BLaER1 treated with 17β-estradiol and CSF1 and Interleukin-3, amounts not matched to agents 10 nM and 100 nM (cell line): Measurements from ENCODE around the gene JMJD1C.

Experiments used
- H3K27ac ChIP-seq, 11 experiments: shearing (Covaris generic); formaldehyde crosslinking; 2 replicates each; pipeline ENCODE4 v1.8.1; 2022
- H3K27me3 ChIP-seq, 11 experiments: shearing (Covaris generic); formaldehyde crosslinking; 2 replicates each; pipeline ENCODE4 v1.8.1; 2022
- H3K36me3 ChIP-seq, 11 experiments: shearing (Covaris generic); formaldehyde crosslinking; 2 replicates each; pipeline ENCODE4 v1.8.1; 2022
- H3K4me1 ChIP-seq, 10 experiments: shearing (Covaris generic); formaldehyde crosslinking; 2 replicates each; pipeline ENCODE4 v1.8.1; 2022
- H3K4me2 ChIP-seq, 11 experiments: shearing (Covaris generic); formaldehyde crosslinking; 2 replicates each; pipeline ENCODE4 v1.8.1; 2022
- H3K4me3 ChIP-seq, 10 experiments: shearing (Covaris generic); formaldehyde crosslinking; 2 replicates each; pipeline ENCODE4 v1.8.1; 2022
- H3K9ac ChIP-seq, 11 experiments: shearing (Covaris generic); formaldehyde crosslinking; 2 replicates each; pipeline ENCODE4 v1.8.1; 2022
- H3K9me3 ChIP-seq, 11 experiments: shearing (Covaris generic); formaldehyde crosslinking; replicated peaks in 1 of 11; 2 replicates each; pipeline ENCODE4 v1.8.1; 2022
- H4K20me1 ChIP-seq, 11 experiments: shearing (Covaris generic); formaldehyde crosslinking; 2 replicates each; pipeline ENCODE4 v1.8.1; 2022
- Cebpa-rat ChIP-seq, 11 experiments: shearing (Covaris generic); IDR thresholded peaks; 2 replicates each; pipeline ENCODE4 v1.8.1; 2022

The JMJD1C gene

GRCh38 chr10:63393050-63393449 lies 72.7 kb downstream of the JMJD1C start:
- Histone ChIP-seq H3K4me1 (peaks cover 7 to 23% (median 12%) of the 10 kb centered on the region in 10 experiments), H3K9ac (no peak overlapping the region), H3K4me3 (no peak overlapping the region), H3K27me3 (no peaks in the 10 kb centered on the region), H4K20me1 (peaks cover 2 to 54% (median 15%) of the 10 kb centered on the region in 11 experiments; a peak in 17 of 22 replicates), H3K9me3 (peaks cover 38 to 62% (median 50%) of the 10 kb centered on the region in 11 experiments), H3K4me2 (no peak overlapping the region), H3K36me3 (peaks cover 2 to 40% (median 18%) of the 10 kb centered on the region in 11 experiments; a peak in 17 of 22 replicates), H3K27ac (no peak overlapping the region)
- no peak for TF ChIP-seq Cebpa-rat (IDR thresholded peaks at IDR 0.05)

- H3K36me3 ChIP-seq = peaks cover 2 to 40% (median 18%) of the 10 kb centered on the region in 11 experiments; a peak in 17 of 22 replicates
- peaks cover 7 to 25% (median 15%) of the 10 kb centered on the region in 10 experiments for H3K4me1 ChIP-seq
- no peak overlapping the region for H3K9ac ChIP-seq
- H3K27me3 ChIP-seq = no peaks in the 10 kb centered on the region
- H4K20me1 ChIP-seq = peaks cover 5 to 62% (median 21%) of the 10 kb centered on the region in 11 experiments; a peak in 18 of 22 replicates
- no peak for TF ChIP-seq Cebpa-rat (IDR thresholded peaks at IDR 0.05)
- peaks cover 38 to 62% (median 50%) of the 10 kb centered on the region in 11 experiments for H3K9me3 ChIP-seq
- H3K4me3 ChIP-seq = no peak overlapping the region
- peak overlapping the region in 3 of 11 experiments; percentile 18 to 39 (median 24); a peak in 4 of 22 replicates for H3K4me2 ChIP-seq
- H3K27ac ChIP-seq = no peak overlapping the region
These were observed 73.6 kb downstream of the JMJD1C start for GRCh38 chr10:63392224-63392623.

GRCh38 chr10:63391812-63392211 lies 74.0 kb downstream of the JMJD1C start:
- no peaks in the 10 kb centered on the region for H3K27me3 ChIP-seq
- no peak overlapping the region for H3K4me3 ChIP-seq
- H3K9ac ChIP-seq = no peak overlapping the region
- peaks cover 38 to 62% (median 51%) of the 10 kb centered on the region in 11 experiments for H3K9me3 ChIP-seq
- H4K20me1 ChIP-seq = peaks cover 7 to 67% (median 24%) of the 10 kb centered on the region in 11 experiments; a peak in 19 of 22 replicates
- TF ChIP-seq Cebpa-rat (IDR thresholded peaks at IDR 0.05) = no peak
- H3K4me1 ChIP-seq = peaks cover 7 to 25% (median 15%) of the 10 kb centered on the region in 10 experiments
- peaks cover 2 to 40% (median 18%) of the 10 kb centered on the region in 11 experiments; a peak in 17 of 22 replicates for H3K36me3 ChIP-seq
- H3K4me2 ChIP-seq = peak overlapping the region in 3 of 11 experiments; percentile 18 to 39 (median 24); a peak in 4 of 22 replicates
- H3K27ac ChIP-seq = no peak overlapping the region

GRCh38 chr10:63390521-63390920 lies 75.3 kb downstream of the JMJD1C start:
- Histone ChIP-seq H3K9me3 (peaks cover 38 to 63% (median 54%) of the 10 kb centered on the region in 11 experiments), H3K4me1 (peaks cover 7 to 25% (median 15%) of the 10 kb centered on the region in 10 experiments), H3K9ac (no peak overlapping the region), H3K27ac (no peak overlapping the region), H3K4me3 (no peak overlapping the region), H3K4me2 (no peak overlapping the region), H4K20me1 (peaks cover 16 to 72% (median 37%) of the 10 kb centered on the region in 11 experiments; a peak in 21 of 22 replicates), H3K27me3 (no peaks in the 10 kb centered on the region), H3K36me3 (peaks cover 2 to 43% (median 20%) of the 10 kb centered on the region in 11 experiments; a peak in 17 of 22 replicates)
- TF ChIP-seq Cebpa-rat (IDR thresholded peaks at IDR 0.05) = no peak

DNA sequence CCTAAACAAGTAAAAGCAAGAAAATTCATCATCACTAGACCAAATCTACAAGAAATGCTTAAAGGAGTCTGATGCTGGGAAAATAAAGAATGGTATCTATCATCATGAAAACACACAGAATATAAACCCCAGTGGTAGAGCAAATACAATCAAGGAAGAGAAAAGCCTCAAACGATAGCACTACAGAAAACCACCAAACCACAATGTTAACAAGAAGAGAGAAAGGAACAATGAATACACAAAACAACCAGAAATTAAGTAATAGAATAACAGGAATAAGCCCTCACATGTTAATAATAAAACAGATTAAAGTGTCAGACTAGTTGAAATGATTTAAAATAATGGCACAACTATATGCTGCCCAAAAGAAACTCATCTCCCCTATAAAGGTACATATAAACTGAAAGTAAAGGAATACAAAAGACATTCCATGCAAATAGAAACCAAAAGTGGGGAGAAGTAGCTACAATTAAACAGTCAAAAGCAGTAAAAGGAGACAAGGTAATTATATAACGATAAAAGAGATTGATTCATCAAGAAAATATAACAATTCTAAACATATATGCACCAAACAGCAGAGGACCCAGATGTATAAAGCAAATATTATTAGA lies 77.3 kb downstream of the JMJD1C start:
- Histone ChIP-seq H3K4me2 (peak overlapping the region; percentile 14 to 56 (median 42); a peak in 19 of 22 replicates), H3K4me1 (peaks cover 7 to 25% (median 19%) of the 10 kb centered on the region in 10 experiments), H4K20me1 (peaks cover 16 to 87% (median 54%) of the 10 kb centered on the region in 11 experiments; a peak in 21 of 22 replicates), H3K36me3 (peaks cover 0 to 34% (median 12%) of the 10 kb centered on the region in 11 experiments; a peak in 13 of 22 replicates), H3K9me3 (peaks cover 32 to 51% (median 44%) of the 10 kb centered on the region in 11 experiments), H3K4me3 (no peak overlapping the region), H3K27me3 (no peaks in the 10 kb centered on the region), H3K9ac (peak overlapping the region in 1 of 11 experiments; percentile 7; a peak in 1 of 22 replicates), H3K27ac (no peak overlapping the region)
- no peak for TF ChIP-seq Cebpa-rat (IDR thresholded peaks at IDR 0.05)

DNA sequence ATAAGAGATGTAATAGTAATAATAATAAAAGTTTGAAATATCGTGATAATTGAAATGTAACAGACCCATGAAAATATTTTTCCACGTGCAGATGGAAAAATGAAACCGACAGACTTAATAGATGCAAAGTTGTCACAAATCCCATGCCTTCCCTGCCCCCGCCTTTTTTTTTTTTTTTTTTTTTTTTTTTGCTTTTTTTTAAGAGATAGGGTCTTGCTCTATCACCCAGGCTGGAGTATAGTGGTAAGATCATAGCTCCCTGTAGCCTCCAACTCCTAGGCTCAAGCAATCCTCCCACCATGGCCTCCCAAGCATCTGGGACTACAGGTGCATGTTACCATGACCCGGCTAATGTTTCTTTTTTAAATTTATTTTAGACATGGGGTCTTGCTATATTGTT lies 80.5 kb downstream of the JMJD1C start:
- H3K27me3 ChIP-seq = no peaks in the 10 kb centered on the region
- TF ChIP-seq Cebpa-rat (IDR thresholded peaks at IDR 0.05) = no peak
- no peak overlapping the region for H3K4me3 ChIP-seq
- peaks cover under 1 to 15% (median 3%) of the 10 kb centered on the region in 11 experiments; a peak in 16 of 22 replicates for H3K36me3 ChIP-seq
- no peak overlapping the region for H3K27ac ChIP-seq
- peaks cover 4 to 22% (median 11%) of the 10 kb centered on the region in 11 experiments; a peak in 20 of 22 replicates for H3K9me3 ChIP-seq
- H3K4me1 ChIP-seq = peaks cover 7 to 25% (median 14%) of the 10 kb centered on the region in 10 experiments
- peaks cover 16 to 99% (median 64%) of the 10 kb centered on the region in 11 experiments; a peak in 21 of 22 replicates for H4K20me1 ChIP-seq
- no peak overlapping the region for H3K4me2 ChIP-seq
- no peak overlapping the region for H3K9ac ChIP-seq

DNA sequence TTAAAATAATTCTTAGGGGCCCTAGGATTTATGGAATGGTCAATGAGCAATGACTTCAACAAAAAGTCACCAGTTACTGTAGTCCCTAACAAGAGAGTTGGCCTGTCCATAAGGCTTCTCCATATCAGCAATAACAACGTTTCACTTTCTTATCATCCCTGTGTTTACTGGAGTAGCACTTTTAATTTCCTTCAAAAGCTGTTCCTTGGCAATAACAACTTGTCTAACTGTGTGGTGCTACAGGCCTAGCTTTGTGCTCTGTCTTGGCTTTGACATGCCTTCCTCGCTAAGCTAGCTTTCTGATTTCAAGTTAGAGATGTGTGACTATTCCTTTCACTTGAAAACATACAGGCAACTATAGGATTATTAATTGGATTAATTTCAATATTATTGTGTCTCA lies 81.1 kb downstream of the JMJD1C start:
- Histone ChIP-seq H3K9me3 (peaks cover 0 to 19% (median 6%) of the 10 kb centered on the region in 11 experiments; a peak in 13 of 22 replicates), H3K4me3 (no peak overlapping the region), H4K20me1 (peaks cover 16 to 93% (median 64%) of the 10 kb centered on the region in 11 experiments; a peak in 21 of 22 replicates), H3K36me3 (peaks cover 6 to 21% (median 8%) of the 10 kb centered on the region in 11 experiments; a peak in 18 of 22 replicates), H3K4me1 (peaks cover 7 to 25% (median 14%) of the 10 kb centered on the region in 10 experiments), H3K9ac (no peak overlapping the region), H3K4me2 (no peak overlapping the region), H3K27ac (no peak overlapping the region), H3K27me3 (no peaks in the 10 kb centered on the region)
- TF ChIP-seq Cebpa-rat (IDR thresholded peaks at IDR 0.05) = no peak

DNA sequence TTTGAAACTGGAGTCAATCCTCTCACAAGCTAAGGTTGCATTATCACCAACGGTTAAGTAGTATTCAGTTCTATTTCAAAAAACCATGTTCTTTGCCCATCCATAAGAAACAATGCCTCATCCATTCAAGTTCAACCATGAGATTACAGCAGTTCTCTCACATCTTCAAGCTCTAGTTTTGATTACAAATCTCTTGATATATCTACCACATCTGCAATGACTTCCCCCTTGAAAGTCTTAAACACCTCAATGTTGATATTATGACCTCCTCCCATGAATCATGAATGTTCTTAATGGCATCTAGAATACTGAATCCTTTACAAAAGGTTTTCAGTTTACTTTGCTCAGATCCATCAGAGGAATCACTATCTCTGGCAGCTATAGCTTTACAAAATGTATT lies 81.8 kb downstream of the JMJD1C start:
- no peak overlapping the region for H3K27ac ChIP-seq
- peaks cover 16 to 86% (median 62%) of the 10 kb centered on the region in 11 experiments; a peak in 21 of 22 replicates for H4K20me1 ChIP-seq
- no peak overlapping the region for H3K4me2 ChIP-seq
- no peak for TF ChIP-seq Cebpa-rat (IDR thresholded peaks at IDR 0.05)
- H3K36me3 ChIP-seq = peaks cover 6 to 23% (median 10%) of the 10 kb centered on the region in 11 experiments; a peak in 18 of 22 replicates
- H3K9ac ChIP-seq = no peak overlapping the region
- H3K27me3 ChIP-seq = no peaks in the 10 kb centered on the region
- no peak overlapping the region for H3K4me3 ChIP-seq
- peaks cover 0 to 18% (median 5%) of the 10 kb centered on the region in 11 experiments; a peak in 10 of 22 replicates for H3K9me3 ChIP-seq
- H3K4me1 ChIP-seq = peaks cover 6 to 22% (median 13%) of the 10 kb centered on the region in 10 experiments

DNA sequence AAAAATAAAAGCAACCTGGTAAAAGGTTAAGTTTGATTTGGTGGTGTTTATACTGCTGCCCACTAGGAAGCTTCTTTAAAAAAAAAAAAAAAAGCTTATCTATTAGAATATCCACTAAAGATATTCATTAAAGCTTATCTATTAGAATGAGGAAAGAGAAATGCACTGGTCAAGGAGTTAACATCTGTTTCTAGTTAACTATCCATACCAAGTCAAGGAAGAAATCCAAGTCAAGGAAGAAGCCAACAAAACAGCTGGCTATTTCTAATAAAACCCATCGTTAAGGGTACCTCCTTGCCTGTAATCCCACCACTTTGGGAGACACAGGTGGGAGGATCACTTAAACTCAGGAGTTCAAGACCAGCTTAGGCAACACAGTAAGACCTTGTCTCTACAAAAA lies 82.6 kb downstream of the JMJD1C start:
- Histone ChIP-seq H3K4me2 (no peak overlapping the region), H3K9ac (no peak overlapping the region), H4K20me1 (peaks cover 14 to 78% (median 54%) of the 10 kb centered on the region in 11 experiments; a peak in 21 of 22 replicates), H3K4me1 (peaks cover 0 to 13% (median 4%) of the 10 kb centered on the region in 10 experiments; a peak in 19 of 20 replicates), H3K9me3 (peaks cover 0 to 15% (median 5%) of the 10 kb centered on the region in 11 experiments; a peak in 10 of 22 replicates), H3K36me3 (peaks cover 7 to 23% (median 12%) of the 10 kb centered on the region in 11 experiments; a peak in 18 of 22 replicates), H3K4me3 (no peak overlapping the region), H3K27ac (no peak overlapping the region), H3K27me3 (no peaks in the 10 kb centered on the region)
- TF ChIP-seq Cebpa-rat (IDR thresholded peaks at IDR 0.05) = no peak
